ENCODE data around the gene DISC1.

GRCh38 chr1:231971397-231972110 is 345.0 kb downstream of the DISC1 start:
- TF ChIP-seq, protein P1, sequence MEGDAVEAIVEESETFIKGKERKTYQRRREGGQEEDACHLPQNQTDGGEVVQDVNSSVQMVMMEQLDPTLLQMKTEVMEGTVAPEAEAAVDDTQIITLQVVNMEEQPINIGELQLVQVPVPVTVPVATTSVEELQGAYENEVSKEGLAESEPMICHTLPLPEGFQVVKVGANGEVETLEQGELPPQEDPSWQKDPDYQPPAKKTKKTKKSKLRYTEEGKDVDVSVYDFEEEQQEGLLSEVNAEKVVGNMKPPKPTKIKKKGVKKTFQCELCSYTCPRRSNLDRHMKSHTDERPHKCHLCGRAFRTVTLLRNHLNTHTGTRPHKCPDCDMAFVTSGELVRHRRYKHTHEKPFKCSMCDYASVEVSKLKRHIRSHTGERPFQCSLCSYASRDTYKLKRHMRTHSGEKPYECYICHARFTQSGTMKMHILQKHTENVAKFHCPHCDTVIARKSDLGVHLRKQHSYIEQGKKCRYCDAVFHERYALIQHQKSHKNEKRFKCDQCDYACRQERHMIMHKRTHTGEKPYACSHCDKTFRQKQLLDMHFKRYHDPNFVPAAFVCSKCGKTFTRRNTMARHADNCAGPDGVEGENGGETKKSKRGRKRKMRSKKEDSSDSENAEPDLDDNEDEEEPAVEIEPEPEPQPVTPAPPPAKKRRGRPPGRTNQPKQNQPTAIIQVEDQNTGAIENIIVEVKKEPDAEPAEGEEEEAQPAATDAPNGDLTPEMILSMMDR (IDR thresholded peaks at IDR 0.05): no peak
- no peak for TF ChIP-seq POLR2A (IDR thresholded peaks at IDR 0.05)
